HG03095 (cell line): ENCODE results near the gene PATJ.
"Not testable (repeated sequence)": the region's sequence is repeated elsewhere in the genome, so short reads cannot be mapped to it uniquely, and the experiment has no call there.

Experiments
- ATAC-seq: cut with Tn5 transposase; IDR thresholded peaks from one replicate; pipeline ENCODE4 v1.9.1; 2021; ENCODE audit warnings: moderate library complexity; ENCODE audit not compliant: unreplicated experiment

The PATJ gene

GRCh38 chr1:62196086-62196690, 453.9 kb downstream of the PATJ start:
- no peak for ATAC-seq

- no peak for ATAC-seq
Observed at GRCh38 chr1:62198069-62198780, 455.9 kb downstream of the PATJ start.

- no peak for ATAC-seq
Observed at GRCh38 chr1:62198781-62199125, 456.5 kb downstream of the PATJ start.

- no peak for ATAC-seq
Observed at GRCh38 chr1:62207187-62207586, 464.9 kb downstream of the PATJ start.

- no peak for ATAC-seq
Observed at GRCh38 chr1:62208087-62208486, 465.8 kb downstream of the PATJ start.

GRCh38 chr1:62208970-62209369, 466.7 kb downstream of the PATJ start:
- no peak for ATAC-seq

- ATAC-seq = no peak
Observed at GRCh38 chr1:62209931-62210595, 467.8 kb downstream of the PATJ start.

GRCh38 chr1:62210960-62211359, 468.7 kb downstream of the PATJ start:
- no peak for ATAC-seq

GRCh38 chr1:62212411-62212810, 470.1 kb downstream of the PATJ start:
- ATAC-seq = no peak

GRCh38 chr1:62213075-62213914, 471.0 kb downstream of the PATJ start:
- no peak for ATAC-seq

GRCh38 chr1:62218604-62219003, 476.3 kb downstream of the PATJ start:
- ATAC-seq = no peak

GRCh38 chr1:62220456-62220855, 478.2 kb downstream of the PATJ start:
- not testable (repeated sequence) for ATAC-seq

- no peak for ATAC-seq
Observed at GRCh38 chr1:62221171-62221570, 478.9 kb downstream of the PATJ start.

GRCh38 chr1:62222321-62222720, 480.0 kb downstream of the PATJ start:
- ATAC-seq = no peak

- no peak for ATAC-seq
Observed at GRCh38 chr1:62224182-62224581, 481.9 kb downstream of the PATJ start.

- ATAC-seq = no peak
Observed at GRCh38 chr1:62227496-62227895, 485.2 kb downstream of the PATJ start.
